ENCODE results near the gene TANGO2. TPM values are rescaled to one million over a fixed set of nuclear protein-coding genes. Genes with fewer than 3 reads are reported as not detected.
A peak's percentile ranks its signal among the peaks of the same experiment; 100 is the strongest.

TANGO2 gene
- total and polyA plus RNA-seq, 9 of the 15 experiments (the other 6 are each of a cell fraction or from before 2014, with no cell fraction given) = 15.5 to 94.9 (median 70.1) TPM

DNA sequence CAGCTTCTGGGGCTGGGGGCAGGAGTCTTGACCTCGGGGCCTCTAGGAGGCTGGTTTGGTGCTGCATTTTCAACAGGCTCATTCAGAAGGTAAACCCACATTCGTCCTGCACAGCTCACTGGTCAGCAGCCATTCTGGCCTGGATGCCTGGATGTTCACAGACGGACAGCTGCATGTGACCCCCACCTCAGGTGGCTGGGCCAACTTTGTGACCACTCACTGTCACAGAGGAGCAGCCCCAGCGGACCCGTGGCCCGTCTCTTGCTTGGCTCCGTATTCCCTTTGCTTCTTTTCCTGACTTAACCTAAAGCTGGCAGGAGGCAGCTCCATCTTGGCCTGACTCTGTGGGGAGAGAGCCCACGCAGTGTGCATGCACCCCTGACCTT is 67.3 kb downstream of the TANGO2 start:
- BruUV-seq (replicated peaks) = no TSS peak
- Histone ChIP-seq H3K4me3 (no peak overlapping the region), H3K4me2 (ENCODE audit: insufficient read depth, low read length) (no peak overlapping the region), H3K9ac (ENCODE audit: insufficient read depth in 1 of 2, low read depth in 2 of 2, low read length in 2 of 2) (peak overlapping the region in 1 of 2 experiments; percentile 53; a peak in 2 of 4 replicates), H4K20me1 (replicated peaks; ENCODE audit: control insufficient read depth, insufficient read depth, low read length) (peaks cover 26% of the 10 kb centered on the region), H3K27me3 (ENCODE audit: control insufficient read depth in 2 of 2, insufficient read depth in 2 of 2, low read length in 2 of 2) (no peaks in the 10 kb centered on the region), H3K4me1 (replicated peaks in 1 of 2; ENCODE audit: control insufficient read depth in 2 of 2, insufficient read depth in 2 of 2, low read length in 2 of 2) (peaks cover 24 to 30% of the 10 kb centered on the region in 2 experiments), H3K9me3 (replicated peaks; ENCODE audit: control insufficient read depth, insufficient read depth, low read depth, low read length) (no peaks in the 10 kb centered on the region), H3K36me3 (ENCODE audit: control insufficient read depth, insufficient read depth, low read length) (peaks cover 97% of the 10 kb centered on the region), H3K79me2 (ENCODE audit: control insufficient read depth, insufficient read depth, low read length) (peaks cover 79% of the 10 kb centered on the region), H2AFZ (ENCODE audit: low read depth, low read length) (no peak overlapping the region), H3K9me1 (ENCODE audit: control insufficient read depth, insufficient read depth, low read length) (peaks cover 9% of the 10 kb centered on the region), H3K27ac (ENCODE audit: extremely low read depth, low read depth, low read length) (no peak overlapping the region)
- ChIA-PET POLR2A (interaction anchor here (0.6 to 19.4 kb wide), 17 partner anchors 5 to 859 kb away, joined by 3 to 513 read pairs (median 3); partner anchors contain the start of genes RANBP1, TANGO2 and TRMT2A), CTCF (ENCODE audit: low intra/inter-chr PET ratio) (no interaction called here)
- intact Hi-C loops (cut with micrococcal nuclease) (no loop called here), in situ Hi-C loops (cut with MboI) (loop anchor here (5.0 kb wide), 1 partner anchor 116 kb away; no protein-coding TSS in a partner anchor)
- 95% methylated on average over 8 of the region's 8 CpGs for WGBS (ENCODE audit: insufficient coverage, low coverage, missing lambda C conversion rate)
- no peak for TF ChIP-seq POLR3G (IDR thresholded peaks at IDR 0.05; ENCODE audit: extremely low read depth, insufficient read length, insufficient replicate concordance)
- TF ChIP-seq TFE3 (CRISPR knock-in tag; IDR thresholded peaks at IDR 0.05) = no peak
- TF ChIP-seq MAFK (IDR thresholded peaks at IDR 0.05; ENCODE audit: low read length) = 0 out of 2 replicates have a peak, but pooled peaks have one; percentile 2
- peak; percentile 38 for TF ChIP-seq SETDB1 (IDR thresholded peaks at IDR 0.05; ENCODE audit: low read length)
- 0 out of 4 replicates have a peak, but pooled peaks of 1 of the 2 experiments have one; percentile 15 for TF ChIP-seq TBL1XR1 (IDR thresholded peaks at IDR 0.05; ENCODE audit: low read length in 2 of 2)
- no peak for TF ChIP-seq ZNF764 (CRISPR knock-in tag; IDR thresholded peaks at IDR 0.05; ENCODE audit: low read depth)
- TF ChIP-seq SAP30 (IDR thresholded peaks at IDR 0.05; ENCODE audit: borderline replicate concordance, insufficient read depth, low read depth, low read length, poor library complexity, severe bottlenecking) = no peak
- 0 out of 4 replicates have a peak, but pooled peaks of 1 of the 2 experiments have one; percentile 20 for TF ChIP-seq SRF (CRISPR knock-in tag; IDR thresholded peaks at IDR 0.05)
- no peak for TF ChIP-seq CHD2 (IDR thresholded peaks at IDR 0.05; ENCODE audit: low read depth, low read length)
- no peak for TF ChIP-seq UBTF (IDR thresholded peaks at IDR 0.05; ENCODE audit: borderline replicate concordance in 1 of 2, low read depth in 2 of 2, low read length in 2 of 2)
- TF ChIP-seq KLF1 (tag; IDR thresholded peaks at IDR 0.05) = 0 out of 2 replicates have a peak, but pooled peaks have one; percentile 15
- FAIRE-seq (no peak), DNase-seq (ENCODE audit: extremely low read depth in 1 of 4, low spot score in 3 of 4) (no peak), ATAC-seq (no peak)

Data from K562 (cell line).